Stimulated activated CD8-positive, alpha-beta memory T cell treated with anti-CD3 and anti-CD28 coated beads, Interleukin-15, amount 100 ng/mL, for 1 hour (primary cell): Measurements from ENCODE around the gene TMEM151A.
"Not testable (repeated sequence)": the region's sequence is repeated elsewhere in the genome, so short reads cannot be mapped to it uniquely, and the experiment has no call there.

Experiments
- DNase-seq: peaks from one replicate; pipeline ENCODE4 v3.0.0-alpha.2; 2020; ENCODE audit warnings: low read depth

Gene TMEM151A

DNA sequence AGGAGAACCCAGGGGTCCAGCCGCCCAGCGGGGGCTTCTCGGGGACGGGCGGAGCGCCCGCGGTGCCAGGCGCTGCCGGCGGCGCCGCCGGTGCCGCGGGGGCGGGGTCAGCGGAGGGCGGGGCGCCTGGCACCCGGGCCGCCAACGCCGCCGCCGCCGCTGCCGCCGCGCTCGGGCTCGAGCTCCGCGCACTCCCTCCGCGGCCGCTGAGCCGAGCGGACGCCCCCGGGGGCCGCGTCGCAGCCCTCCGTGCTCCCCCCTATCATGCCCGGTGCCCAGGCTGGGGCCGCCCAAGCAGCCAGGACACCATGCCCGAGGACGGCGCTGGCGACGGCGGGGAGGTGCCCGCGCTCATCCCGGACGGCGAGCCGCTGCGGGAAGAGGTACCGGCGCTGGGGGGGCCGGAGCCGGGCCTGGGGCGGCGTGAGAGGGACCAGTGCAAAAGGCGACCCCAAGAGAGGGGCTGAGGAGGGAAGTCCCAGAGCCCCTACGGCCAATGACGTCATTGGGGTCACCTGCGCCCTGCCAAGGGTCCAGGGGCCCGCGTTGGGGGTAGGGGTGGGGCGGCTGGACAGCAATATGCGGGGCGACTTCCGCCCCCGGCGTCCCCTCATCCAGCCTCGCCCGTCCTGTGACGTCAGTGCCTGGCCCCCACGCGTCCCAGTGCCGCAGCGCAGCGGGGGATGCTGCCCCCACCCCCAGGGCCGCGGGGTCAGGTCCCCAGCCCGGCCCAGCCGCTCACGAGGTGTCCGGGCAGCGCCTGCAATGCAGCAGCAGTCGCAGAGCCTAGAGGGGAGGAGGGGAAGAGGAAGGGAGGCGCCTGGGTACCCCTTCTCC lies at the start of gene TMEM151A:
Gene TMEM151A, plus strand, starts transcription at position 189 of the 837 bp plus-strand sequence. Its CDS starts 120 bp downstream, at position 309.
- no peak for DNase-seq

DNA sequence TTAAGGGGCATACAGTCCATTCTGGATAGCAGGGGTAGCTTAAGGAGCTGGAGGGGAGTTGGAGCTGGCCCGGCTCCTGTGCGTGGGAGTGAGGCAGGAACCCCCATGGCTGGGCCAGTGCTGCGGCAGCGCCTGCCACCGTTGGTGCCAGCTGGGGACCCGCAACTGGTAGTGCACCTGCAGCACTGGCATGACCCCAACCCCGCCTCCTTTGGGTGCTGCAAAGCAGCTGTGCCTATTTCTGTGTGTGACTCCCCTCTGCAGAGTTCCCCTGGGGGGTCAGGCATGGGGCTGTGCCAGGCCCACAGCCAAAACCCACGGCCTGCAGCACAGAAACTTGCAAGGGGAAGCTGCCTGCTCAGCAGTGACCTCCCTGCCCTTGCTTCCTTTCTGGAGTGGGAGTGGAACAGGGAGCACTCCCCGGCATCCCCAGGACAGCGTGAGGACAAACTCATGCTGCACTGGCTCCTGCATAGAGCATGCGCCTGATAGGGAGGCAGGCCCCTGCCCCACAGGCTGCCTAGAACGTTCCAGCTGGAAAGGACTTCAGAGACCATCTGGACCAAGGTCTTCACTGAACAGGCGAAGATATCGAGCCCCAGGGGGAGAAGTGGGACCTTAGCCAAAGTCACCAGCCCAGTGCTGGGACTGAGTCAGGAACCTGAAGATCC lies 49.5 kb upstream of the TMEM151A start:
- DNase-seq: no peak

DNA sequence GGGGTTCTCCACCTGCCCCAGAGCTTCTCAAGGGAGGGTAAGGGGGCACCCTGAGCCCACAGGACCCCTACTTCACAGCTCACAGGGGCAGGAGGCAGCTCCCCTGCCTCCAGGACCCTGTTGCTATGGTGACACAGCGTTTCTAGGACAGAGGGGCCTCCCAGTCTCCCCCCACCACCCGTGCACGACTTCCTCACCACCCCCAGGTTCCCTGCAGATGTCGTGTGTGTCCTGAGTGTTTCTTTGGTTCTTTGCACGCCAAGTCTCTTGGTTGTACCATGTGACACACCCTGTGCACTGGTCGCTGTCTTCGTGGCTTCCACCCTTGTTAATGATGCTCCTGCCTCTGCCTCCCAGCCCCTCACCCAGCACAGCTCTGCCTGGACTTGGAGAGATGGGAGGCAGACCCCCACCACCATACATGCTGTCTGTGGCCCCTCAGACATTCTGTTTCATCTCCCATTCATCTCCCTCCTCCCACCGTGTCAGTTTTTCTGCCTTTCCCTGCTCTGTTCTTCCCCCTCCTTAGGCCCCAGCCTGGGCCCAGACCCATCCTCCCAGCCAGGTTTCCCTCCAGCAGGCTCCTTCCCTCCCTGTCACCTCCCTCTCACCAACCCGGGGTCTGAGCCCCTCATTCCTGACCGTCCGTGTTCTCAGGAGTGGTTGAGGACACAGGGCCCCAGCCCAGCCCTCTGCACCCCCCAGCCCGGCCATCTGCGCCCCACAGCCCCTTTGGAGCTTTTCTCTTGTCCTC lies 47.7 kb upstream of the TMEM151A start:
- DNase-seq: no peak

DNA sequence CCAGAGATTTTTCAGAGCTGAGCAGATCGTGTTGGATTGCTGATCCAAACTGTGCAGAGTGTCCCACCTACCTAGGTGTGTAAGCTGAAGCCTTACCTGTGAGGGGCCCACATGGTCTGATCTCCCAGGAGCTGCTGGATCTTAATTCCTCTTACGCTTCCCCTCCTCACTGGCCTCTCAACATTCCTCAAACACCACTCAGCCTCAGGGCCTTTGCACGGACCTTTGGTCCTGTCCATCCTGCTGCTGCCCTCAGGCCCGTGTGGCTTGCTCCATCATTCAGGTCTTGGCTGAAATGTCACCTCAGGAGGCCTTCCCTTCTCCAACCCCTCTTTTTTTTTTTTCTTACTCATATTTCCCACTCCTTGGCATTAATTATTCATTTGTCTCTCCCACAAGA lies 44.4 kb upstream of the TMEM151A start:
- DNase-seq: no peak

DNA sequence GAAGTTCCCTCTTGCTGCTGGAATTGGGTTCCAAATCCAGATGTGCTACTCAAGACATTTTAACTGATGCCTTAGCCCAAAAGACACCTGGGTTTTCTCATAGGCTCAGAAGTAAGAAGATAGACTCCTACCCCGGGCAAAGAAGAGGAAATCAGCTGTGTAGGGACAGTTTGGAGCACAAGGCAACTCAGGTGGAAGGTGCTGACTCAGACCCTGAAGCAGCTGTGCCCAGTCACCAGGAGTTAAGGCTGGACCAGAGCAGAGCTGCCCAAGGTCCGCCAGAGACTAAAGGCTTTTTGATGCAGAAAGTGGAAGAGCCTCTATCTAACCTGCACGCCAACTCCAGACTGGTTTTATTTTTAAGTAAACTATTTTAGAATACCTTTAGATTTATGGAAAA lies 43.9 kb upstream of the TMEM151A start:
- DNase-seq: no peak

DNA sequence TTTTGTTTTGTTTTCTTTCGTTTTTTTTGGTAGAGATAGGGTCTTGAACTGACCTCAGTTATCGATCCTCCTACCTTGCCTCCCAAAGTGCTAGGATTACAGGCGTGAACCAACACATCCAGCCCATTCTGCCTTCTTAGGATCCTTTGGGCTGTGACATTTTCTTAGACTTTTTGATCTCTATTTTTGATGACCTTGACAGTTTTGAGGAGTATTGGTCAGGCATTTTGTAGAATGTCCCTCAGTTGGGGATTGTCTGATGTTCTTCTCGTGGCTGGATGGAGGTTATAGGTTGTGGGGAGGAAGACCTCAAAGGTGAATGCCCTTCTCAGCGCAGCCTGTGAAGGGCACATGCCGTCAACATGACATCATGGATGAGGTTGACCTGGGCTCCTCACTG lies 42.8 kb upstream of the TMEM151A start:
- DNase-seq: no peak

DNA sequence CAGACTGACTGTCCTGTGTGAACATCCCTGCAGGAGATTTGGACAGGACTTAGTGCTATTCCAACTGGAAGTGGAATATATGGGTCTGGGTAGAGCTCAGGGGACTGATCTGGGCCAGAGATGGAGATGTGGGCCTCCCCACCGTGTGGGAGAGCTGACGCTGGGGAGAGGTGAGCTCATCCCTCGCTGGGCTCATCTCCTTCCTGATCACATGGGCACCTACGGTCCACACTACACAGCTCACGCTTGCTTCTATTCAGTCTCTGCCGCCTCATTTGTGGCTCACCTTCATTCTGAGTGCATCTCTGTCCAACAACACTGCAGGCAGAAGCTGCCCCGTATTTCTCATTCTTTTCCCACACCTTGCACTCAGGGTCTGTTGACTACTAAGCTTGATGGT lies 39.9 kb upstream of the TMEM151A start:
- DNase-seq: no peak

DNA sequence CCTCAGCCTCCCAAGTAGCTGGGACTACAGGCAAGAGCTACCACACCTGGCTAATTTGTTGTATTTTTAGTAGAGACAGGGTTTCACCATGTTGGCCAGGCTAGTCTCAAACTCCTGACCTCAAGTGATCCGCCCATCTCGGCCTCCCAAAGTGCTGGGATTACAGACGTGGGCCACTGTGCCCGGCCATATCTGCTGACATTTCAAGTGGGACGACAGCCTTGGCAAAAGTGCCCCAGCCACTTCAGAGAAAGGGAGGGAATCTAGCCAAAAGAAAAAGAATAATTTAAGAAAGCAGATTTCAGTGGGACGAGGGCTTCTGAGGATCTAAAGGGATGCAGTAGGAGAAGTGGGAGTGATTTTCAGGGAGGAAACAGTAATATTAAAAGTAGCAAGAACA lies 38.6 kb upstream of the TMEM151A start:
- DNase-seq: not testable (repeated sequence)

DNA sequence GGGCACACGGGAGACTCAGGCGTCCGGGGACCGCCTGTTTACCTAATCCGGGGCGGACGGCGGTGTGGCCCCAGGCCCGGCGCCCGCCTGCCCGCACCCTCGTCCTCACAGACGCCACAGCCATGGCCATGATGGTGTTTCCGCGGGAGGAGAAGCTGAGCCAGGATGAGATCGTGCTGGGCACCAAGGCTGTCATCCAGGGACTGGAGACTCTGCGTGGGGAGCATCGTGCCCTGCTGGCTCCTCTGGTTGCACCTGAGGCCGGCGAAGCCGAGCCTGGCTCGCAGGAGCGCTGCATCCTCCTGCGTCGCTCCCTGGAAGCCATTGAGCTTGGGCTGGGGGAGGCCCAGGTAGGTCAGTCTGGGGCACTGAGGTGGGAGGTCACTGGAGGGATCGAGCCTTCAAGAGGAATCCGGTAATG lies 33.2 kb upstream of the TMEM151A start:
- no peak for DNase-seq

DNA sequence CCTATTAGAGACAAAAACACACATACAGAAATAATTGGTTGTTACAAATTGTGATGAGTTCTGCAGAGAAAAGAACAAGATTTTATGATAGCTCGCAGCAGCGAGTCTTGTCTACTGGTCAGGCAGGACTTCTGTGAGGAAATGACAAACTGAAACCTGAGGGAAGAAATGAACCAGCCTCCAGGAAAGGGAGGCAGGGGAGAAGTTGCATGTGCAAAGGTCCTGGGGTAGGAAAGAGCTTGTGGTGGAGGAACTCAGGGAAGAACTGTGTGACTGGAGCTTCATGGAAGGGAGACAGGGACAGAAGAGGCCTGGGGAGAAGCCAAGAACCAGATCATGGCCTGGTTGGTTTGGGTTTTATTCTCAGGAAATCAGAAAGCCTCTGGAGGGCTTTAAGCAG lies 32.5 kb upstream of the TMEM151A start:
- no peak for DNase-seq

DNA sequence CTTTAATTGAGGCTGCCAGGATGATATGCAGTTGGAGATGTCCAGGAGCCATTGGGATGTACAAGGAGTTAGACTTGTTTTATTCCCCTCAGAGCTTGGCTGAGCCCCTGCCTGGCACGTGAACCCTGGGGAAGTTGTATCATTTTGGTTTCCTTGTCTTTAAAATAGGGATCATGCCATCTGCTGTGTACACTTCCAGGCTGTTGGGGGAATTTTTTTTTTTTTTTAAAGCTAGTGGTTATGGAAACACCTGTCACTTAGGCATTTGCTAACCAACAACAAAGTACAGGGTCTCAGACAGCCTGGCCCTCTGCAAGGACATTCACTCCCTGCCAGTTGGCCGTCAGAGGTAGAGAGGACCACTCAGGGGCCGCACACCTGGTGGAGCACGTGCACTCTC lies 31.7 kb upstream of the TMEM151A start:
- DNase-seq: no peak

DNA sequence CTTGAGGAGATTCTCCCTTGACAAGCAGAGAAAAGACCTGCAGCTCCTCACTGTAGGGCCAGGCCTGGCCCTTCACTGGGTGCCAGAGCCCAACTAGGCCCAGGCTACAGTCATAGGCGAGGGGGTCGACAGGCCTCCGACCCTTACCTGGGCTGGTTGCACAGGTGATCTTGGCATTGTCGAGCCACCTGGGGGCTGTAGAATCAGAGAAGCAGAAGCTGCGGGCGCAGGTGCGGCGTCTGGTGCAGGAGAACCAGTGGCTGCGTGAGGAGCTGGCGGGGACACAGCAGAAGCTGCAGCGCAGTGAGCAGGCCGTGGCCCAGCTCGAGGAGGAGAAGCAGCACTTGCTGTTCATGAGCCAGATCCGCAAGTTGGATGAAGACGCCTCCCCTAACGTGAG lies 30.1 kb upstream of the TMEM151A start:
- DNase-seq: no peak

DNA sequence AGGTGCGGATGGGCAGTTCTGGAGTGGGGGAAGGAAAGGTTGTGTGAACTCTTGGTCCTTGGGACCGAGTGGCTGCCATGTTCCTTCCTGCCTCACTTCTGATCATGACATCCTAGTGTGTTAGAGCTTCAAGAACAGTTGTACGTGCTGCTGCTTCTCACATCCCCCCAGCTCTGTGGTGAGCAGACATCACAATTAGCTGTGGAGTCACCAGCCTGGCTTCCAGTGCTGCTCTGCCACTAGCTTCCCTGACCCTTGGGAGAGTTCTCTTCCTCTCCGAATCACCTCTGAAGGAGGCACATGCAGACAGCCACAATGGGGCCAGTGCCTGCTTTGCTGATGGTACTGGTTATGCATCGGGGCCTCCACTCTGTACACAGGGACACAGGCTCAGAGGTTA lies 29.5 kb upstream of the TMEM151A start:
- no peak for DNase-seq

DNA sequence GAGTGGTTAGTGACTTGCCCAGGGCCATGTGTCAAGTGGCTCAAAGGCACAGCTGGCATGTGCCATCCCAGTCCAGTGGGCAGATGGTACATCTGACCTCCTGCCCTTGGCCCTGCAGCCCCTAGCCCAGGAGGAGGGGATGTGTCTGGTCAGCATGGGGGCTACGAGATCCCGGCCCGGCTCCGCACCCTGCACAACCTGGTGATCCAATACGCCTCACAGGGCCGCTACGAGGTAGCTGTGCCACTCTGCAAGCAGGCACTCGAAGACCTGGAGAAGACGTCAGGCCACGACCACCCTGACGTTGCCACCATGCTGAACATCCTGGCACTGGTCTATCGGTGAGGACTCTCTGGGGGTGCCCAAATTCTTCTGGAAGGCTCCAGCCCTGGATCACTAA lies 29.0 kb upstream of the TMEM151A start:
- no peak for DNase-seq

DNA sequence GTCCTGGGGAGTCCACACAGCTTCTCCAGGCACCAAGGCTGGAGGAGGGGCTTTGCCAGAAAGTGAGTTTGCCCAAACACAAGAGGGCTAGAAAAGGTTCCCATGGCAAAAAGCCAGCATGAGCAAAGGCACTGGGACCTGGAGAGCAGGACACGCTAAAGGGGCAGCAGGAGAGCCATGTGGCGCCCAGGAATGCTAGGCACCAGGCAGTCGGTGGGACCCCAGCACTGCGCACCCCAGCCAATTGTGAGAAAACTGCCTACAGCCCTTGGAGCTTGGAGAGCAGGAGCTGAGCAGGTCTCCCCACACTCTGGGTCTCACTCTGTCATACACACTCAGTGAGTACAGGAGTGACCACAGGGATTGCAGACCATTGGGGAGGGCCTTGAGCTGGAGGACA lies 28.5 kb upstream of the TMEM151A start:
- DNase-seq: no peak

DNA sequence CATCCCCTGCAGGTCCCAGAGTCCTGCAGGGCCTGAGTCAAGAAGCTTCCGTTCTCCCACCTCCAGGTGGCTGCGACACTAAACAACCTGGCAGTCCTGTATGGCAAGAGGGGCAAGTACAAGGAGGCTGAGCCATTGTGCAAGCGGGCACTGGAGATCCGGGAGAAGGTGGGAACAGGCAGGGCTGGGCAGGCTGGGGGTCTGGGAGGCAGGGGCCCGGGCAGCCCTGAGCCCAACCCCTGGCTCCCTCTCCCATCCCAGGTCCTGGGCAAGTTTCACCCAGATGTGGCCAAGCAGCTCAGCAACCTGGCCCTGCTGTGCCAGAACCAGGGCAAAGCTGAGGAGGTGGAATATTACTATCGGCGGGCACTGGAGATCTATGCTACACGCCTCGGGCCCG lies 27.9 kb upstream of the TMEM151A start:
- DNase-seq: no peak

DNA sequence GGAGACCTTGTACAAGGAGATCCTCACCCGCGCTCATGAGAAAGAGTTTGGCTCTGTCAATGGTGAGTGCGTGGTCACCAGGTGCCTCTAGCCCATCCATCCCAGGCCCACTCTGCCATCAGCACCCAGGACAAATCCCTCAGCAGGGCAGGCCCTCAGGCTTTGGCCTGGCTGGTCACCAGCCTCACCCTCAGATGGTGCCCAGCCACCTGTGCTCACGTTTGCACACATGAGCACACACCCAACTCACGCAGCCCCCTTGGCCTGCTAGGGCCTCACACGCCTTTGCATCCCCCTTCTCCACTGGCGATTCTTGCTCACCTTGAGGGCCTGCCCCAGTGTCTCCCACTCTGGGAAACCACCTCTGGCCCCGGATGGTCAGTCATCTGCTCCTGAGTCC lies 27.3 kb upstream of the TMEM151A start:
- DNase-seq: no peak

DNA sequence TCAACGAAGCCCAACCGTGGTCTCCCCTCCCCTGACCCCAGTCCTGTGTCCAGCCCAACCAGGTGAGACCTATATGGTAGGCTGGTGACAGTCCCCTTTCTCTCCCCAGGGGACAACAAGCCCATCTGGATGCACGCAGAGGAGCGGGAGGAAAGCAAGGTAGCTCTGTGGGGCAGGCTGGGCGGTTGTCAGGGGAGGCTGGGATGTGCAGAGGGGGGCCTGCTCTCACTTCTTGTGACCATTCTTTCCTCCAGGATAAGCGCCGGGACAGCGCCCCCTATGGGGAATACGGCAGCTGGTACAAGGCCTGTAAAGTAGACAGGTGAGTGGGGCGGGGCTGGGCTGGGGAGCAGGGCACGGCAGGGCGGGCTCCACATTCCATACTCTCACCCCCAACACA lies 26.8 kb upstream of the TMEM151A start:
- DNase-seq: no peak

DNA sequence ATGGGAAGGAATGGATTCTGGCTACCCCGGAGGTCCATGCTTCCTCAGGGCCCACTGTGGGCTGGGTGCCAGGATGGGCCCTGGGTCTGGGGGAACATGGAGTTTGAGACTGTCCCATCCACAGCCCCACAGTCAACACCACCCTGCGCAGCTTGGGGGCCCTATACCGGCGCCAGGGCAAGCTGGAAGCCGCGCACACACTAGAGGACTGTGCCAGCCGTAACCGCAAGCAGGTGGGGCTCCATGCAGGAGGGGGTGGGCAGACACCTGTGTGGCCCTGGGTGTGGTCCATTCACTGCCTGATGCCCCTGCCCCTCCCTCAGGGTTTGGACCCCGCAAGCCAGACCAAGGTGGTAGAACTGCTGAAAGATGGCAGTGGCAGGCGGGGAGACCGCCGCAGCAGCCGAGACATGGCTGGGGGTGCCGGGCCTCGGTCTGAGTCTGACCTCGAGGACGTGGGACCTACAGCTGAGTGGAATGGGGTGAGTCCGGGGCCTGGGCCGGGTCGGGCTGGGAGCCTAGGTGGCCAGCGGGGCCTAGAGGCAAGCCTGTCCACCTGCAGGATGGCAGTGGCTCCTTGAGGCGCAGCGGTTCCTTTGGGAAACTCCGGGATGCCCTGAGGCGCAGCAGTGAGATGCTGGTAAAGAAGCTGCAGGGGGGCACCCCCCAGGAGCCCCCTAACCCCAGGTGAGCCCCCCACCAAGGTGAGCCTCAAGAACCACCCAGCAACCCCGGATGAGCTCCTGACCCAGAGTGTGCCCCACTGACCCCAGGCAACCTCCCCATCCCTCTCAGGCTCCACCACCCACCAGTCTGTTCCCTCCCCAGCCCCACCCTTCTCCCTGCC lies 25.9 kb upstream of the TMEM151A start:
- DNase-seq: no peak

DNA sequence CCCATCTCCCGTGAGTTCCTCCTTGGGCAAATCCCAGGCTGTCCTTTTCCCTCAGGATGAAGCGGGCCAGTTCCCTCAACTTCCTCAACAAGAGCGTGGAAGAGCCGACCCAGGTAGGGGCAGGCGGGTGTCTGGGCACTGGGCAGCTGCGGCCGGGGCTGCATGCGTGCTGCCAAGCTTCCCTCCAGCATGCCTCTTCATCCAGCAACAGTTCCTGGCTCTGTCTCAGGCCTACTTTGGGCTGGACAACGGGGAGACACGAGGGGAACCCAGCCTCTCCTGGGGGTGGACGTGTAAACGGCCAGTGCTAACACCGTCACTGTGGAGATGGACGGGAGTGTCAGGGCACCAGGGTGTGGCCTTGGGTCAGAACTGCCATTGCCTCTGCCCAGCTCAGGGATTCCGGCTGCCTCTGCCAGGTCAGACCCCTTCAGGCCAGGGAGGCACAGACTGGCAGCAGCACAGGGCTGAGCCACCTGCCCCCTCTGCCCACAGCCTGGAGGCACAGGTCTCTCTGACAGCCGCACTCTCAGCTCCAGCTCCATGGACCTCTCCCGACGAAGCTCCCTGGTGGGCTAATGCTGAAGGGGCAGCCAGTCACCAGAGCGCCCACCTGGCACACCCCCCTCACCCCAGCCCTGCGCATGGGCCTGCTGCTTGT lies 25.2 kb upstream of the TMEM151A start:
- no peak for DNase-seq

DNA sequence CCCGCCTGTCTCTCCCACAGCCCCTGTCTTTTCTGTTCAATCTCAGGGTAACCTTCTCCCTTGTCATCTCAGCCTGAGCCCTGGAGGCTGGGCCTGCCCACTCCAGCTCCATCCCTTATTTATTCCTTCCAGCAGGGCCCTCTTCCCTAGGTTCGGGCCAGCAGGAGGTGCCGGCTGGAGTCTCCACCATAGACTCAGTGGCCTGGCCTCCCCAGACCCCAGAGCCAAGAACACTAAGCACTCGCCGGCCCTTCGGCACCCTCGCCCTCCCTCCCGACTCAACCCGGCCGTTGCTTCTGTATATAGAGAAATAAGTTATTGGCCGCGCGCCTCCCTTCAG lies 24.7 kb upstream of the TMEM151A start:
- no peak for DNase-seq
